Fibroblast of mammary gland (primary cell): ENCODE measurements around the gene CDH15.

Experiments
- DNase-seq: peaks from one replicate; pipeline ENCODE4 v3.0.0-alpha.2; 2010; ENCODE audit warnings: low read depth
- H3K4me3 ChIP-seq: 2 replicates; pipeline ENCODE4 v1.5.1; 2011; ENCODE audit warnings: low read depth, mild to moderate bottlenecking, low read length, moderate library complexity; ENCODE audit not compliant: control insufficient read depth
- CTCF ChIP-seq: conservative IDR thresholded peaks from 2 replicates; pipeline ENCODE4 v1.5.1; 2011; ENCODE audit warnings: low read depth, low read length, inconsistent platforms; ENCODE audit not compliant: control insufficient read depth, insufficient read depth

Gene CDH15

GRCh38 chr16:89177501-89177900 is 6.0 kb downstream of the CDH15 start:
- no peak for DNase-seq
- no peak for TF ChIP-seq CTCF
- H3K4me3 ChIP-seq = no peak overlapping the region

GRCh38 chr16:89178453-89179147 is 7.1 kb downstream of the CDH15 start:
- no peak overlapping the region for H3K4me3 ChIP-seq
- no peak for TF ChIP-seq CTCF

GRCh38 chr16:89179148-89179484 is 7.6 kb downstream of the CDH15 start:
- no peak for DNase-seq
- H3K4me3 ChIP-seq = no peak overlapping the region

More at GRCh38 chr16:89178453-89179147, 7.1 kb downstream of the CDH15 start:
- no peak for DNase-seq

GRCh38 chr16:89179656-89180315 is 8.2 kb downstream of the CDH15 start:
- TF ChIP-seq CTCF = no peak
- H3K4me3 ChIP-seq = no peak overlapping the region
- no peak for DNase-seq

More at GRCh38 chr16:89179148-89179484, 7.6 kb downstream of the CDH15 start:
- no peak for TF ChIP-seq CTCF

- no peak overlapping the region for H3K4me3 ChIP-seq
- no peak for DNase-seq
- TF ChIP-seq CTCF = no peak
Observed at GRCh38 chr16:89183463-89183862, 11.9 kb downstream of the CDH15 start.

- H3K4me3 ChIP-seq = no peak overlapping the region
- DNase-seq = no peak
- no peak for TF ChIP-seq CTCF
Observed at GRCh38 chr16:89183975-89184676, 12.6 kb downstream of the CDH15 start.
